ENCODE data around the gene CNTN1. TPM values are rescaled to one million over a fixed set of nuclear protein-coding genes. Genes with fewer than 3 reads are reported as not detected.

CNTN1 gene
- total and polyA plus RNA-seq, 2 of the 4 experiments (the other 2 are of a cell fraction), result 0.10 to 0.18 TPM

DNA sequence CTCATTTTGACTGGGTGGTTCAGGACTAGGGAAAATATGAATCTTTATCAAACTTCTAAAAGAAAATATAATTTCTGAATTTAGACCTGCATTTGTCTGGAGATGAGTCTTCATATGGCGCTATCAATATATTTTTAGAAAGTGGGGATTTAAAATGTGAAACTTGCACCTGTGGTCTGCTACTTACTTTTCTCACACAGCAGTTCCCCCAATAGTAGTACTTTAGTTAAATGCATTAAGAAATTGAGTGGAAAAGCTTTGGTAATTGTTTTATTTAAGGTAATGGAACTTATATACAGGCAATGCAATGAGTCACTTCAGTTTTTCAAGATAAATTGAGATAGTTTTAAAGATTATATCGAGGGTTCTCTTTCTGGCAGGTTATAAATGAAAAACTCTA is 91.9 kb downstream of the CNTN1 start:
- ChIA-PET CTCF (no interaction called here), POLR2A (ENCODE audit: unreplicated experiment) (no interaction called here)
- ATAC-seq (ENCODE audit: low read depth), result no peak
- BruUV-seq (replicated peaks), result no TSS peak
- Histone ChIP-seq H3K4me2 (ENCODE audit: low read depth, low read length) (no peak overlapping the region), H4K20me1 (ENCODE audit: insufficient read depth, low read length) (no peaks in the 10 kb centered on the region), H3K9me3 (ENCODE audit: control insufficient read depth, insufficient read depth, low read length) (no peaks in the 10 kb centered on the region), H3K36me3 (ENCODE audit: control insufficient read depth, insufficient read depth, low read length) (no peaks in the 10 kb centered on the region), H3K9me1 (ENCODE audit: insufficient read depth, low read length) (no peaks in the 10 kb centered on the region), H4K91ac (ENCODE audit: insufficient read depth, low read depth, low read length) (no peak overlapping the region), H4K5ac (ENCODE audit: low read depth, low read length) (no peak overlapping the region), H3K4me1 (ENCODE audit: control insufficient read depth, insufficient read depth, low read length) (no peaks in the 10 kb centered on the region), H3K27me3 (ENCODE audit: control insufficient read depth, insufficient read depth, low read length) (no peaks in the 10 kb centered on the region), H2BK120ac (ENCODE audit: low read depth, low read length) (no peak overlapping the region), H2AK9ac (replicated peaks; ENCODE audit: low read depth, low read length, poor library complexity) (no peak overlapping the region), H3K27ac (ENCODE audit: insufficient read depth, low read length) (no peak overlapping the region), H3K9ac (ENCODE audit: low read depth, low read length) (no peak overlapping the region), H3K18ac (ENCODE audit: low read depth, low read length) (no peak overlapping the region), H3K4ac (ENCODE audit: low read depth, low read length) (no peak overlapping the region), H4K8ac (ENCODE audit: low read depth in 2 of 2, low read length in 2 of 2) (no peak overlapping the region), H3K14ac (replicated peaks; ENCODE audit: low read depth, low read length) (no peak overlapping the region), H3K23ac (ENCODE audit: low read depth, low read length) (no peak overlapping the region), H3K4me3 (ENCODE audit: insufficient read depth, low read depth, low read length) (no peak overlapping the region), H3K79me1 (ENCODE audit: low read depth in 1 of 2, low read length in 2 of 2) (no peaks in the 10 kb centered on the region), H2AK5ac (ENCODE audit: low read depth, low read length) (no peak overlapping the region), H3K56ac (ENCODE audit: extremely low read depth, insufficient read depth, low read length) (no peak overlapping the region), H2BK5ac (ENCODE audit: low read depth, low read length, poor library complexity, severe bottlenecking) (no peak overlapping the region), H2BK15ac (ENCODE audit: low read depth, low read length) (no peak overlapping the region), H2AFZ (replicated peaks; ENCODE audit: low read length, poor library complexity) (no peak overlapping the region), H2BK20ac (ENCODE audit: low read depth, low read length) (no peak overlapping the region)
- no peak for DNase-seq
- dilution Hi-C loops (cut with HindIII; ENCODE audit: low sequenced_read_pairs, unreplicated experiment), result no loop called here
- TF ChIP-seq FOS (IDR thresholded peaks at IDR 0.05; ENCODE audit: low read depth, low read length) (no peak), RCOR1 (IDR thresholded peaks at IDR 0.05; ENCODE audit: insufficient replicate concordance, low read length) (no peak), MAFK (IDR thresholded peaks at IDR 0.05; ENCODE audit: low read depth, low read length) (no peak), CHD1 (IDR thresholded peaks at IDR 0.05; ENCODE audit: low read depth, low read length) (no peak), RFX5 (IDR thresholded peaks at IDR 0.05; ENCODE audit: low read depth, low read length) (no peak), BHLHE40 (IDR thresholded peaks at IDR 0.05; ENCODE audit: low read depth, low read length) (no peak)
- intact Hi-C loops (cut with micrococcal nuclease), result no loop called here
- in situ Hi-C loops (cut with MboI; ENCODE audit: low sequenced_read_pairs), result no loop called here
- 38% methylated on average over 1 of the region's 2 CpGs; no CpG with 5 or more reads in 1 of the 2 experiments for WGBS, 2 experiments (ENCODE audit: extremely low coverage in 2 of 2, insufficient read length in 1 of 2)

Measured in IMR-90 (cell line).